ENCODE results near the gene PSIP1.
"Not testable (repeated sequence)": the region's sequence is repeated elsewhere in the genome, so short reads cannot be mapped to it uniquely, and the experiment has no call there.

GRCh38 chr9:15442264-15442663 lies 68.5 kb downstream of the PSIP1 start:
- TF ChIP-seq, protein P1, sequence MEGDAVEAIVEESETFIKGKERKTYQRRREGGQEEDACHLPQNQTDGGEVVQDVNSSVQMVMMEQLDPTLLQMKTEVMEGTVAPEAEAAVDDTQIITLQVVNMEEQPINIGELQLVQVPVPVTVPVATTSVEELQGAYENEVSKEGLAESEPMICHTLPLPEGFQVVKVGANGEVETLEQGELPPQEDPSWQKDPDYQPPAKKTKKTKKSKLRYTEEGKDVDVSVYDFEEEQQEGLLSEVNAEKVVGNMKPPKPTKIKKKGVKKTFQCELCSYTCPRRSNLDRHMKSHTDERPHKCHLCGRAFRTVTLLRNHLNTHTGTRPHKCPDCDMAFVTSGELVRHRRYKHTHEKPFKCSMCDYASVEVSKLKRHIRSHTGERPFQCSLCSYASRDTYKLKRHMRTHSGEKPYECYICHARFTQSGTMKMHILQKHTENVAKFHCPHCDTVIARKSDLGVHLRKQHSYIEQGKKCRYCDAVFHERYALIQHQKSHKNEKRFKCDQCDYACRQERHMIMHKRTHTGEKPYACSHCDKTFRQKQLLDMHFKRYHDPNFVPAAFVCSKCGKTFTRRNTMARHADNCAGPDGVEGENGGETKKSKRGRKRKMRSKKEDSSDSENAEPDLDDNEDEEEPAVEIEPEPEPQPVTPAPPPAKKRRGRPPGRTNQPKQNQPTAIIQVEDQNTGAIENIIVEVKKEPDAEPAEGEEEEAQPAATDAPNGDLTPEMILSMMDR (IDR thresholded peaks at IDR 0.05), result not testable (repeated sequence)
- TF ChIP-seq EZH2 (IDR thresholded peaks at IDR 0.05; ENCODE audit: borderline replicate concordance, insufficient read depth, low read depth, low read length, poor library complexity, severe bottlenecking), result not testable (repeated sequence)

All from B cell (primary cell).